GM12873 (cell line): Measurements from ENCODE around the gene LIM2.
A peak's percentile ranks its signal among the peaks of the same experiment; 100 is the strongest.

ENCODE experiments used
- TF ChIP-seq, protein P1 (sequence below): IDR thresholded peaks from 2 replicates; pipeline ENCODE4 v1.5.1; 2012; ENCODE audit warnings: low read depth, mild to moderate bottlenecking, moderate library complexity, low read length, control low read depth; ENCODE audit not compliant: insufficient read depth; ENCODE audit errors: missing control alignments

The LIM2 gene

DNA sequence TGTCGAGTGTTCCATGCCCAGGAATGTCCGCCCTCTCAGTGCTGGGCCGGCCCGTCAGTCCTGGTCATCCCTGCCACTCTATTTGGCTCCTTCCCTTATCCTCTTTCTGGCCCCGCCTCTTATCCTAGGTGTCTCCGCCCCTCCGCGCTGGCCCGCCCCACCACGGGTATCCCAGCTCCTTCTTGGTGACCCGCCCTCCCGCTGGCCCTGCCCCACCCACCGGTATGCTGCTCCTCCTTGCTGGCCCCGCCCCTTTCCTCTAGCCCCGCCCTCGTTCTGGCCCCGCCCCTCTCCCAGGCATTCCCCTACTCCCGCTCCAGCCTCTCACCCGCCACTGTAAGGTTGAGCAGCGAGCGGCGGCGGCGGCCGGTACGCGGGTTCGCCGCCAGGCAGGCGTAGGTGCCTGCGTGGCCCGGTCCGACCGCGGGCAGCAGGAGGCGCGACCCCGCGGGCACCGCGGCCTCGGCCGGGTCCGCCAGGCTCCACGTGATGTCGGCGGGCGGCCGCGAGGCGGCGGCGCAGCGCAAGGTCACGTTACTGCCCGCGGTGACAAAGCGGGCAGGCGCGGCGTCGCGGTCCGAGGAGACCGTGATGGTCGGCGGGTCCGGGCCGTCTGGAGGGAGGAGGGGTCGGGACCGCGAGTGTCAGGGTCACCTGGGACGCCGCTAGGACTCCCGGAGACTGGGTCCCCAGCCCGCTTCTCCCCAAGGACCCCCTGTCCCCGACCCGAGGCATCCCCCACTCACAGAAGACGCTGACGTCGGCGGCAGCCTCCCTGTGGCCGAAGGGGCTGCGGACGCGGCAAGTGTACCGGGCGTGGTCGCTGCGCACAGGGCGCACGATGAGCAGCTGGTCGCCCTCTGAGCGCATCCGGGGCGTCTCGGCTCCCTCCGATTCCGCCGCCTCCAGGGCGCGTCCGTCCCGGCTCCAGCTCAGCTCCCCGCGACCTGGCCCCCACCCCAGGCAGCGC is 47.8 kb downstream of the LIM2 start:
- TF ChIP-seq, protein P1, sequence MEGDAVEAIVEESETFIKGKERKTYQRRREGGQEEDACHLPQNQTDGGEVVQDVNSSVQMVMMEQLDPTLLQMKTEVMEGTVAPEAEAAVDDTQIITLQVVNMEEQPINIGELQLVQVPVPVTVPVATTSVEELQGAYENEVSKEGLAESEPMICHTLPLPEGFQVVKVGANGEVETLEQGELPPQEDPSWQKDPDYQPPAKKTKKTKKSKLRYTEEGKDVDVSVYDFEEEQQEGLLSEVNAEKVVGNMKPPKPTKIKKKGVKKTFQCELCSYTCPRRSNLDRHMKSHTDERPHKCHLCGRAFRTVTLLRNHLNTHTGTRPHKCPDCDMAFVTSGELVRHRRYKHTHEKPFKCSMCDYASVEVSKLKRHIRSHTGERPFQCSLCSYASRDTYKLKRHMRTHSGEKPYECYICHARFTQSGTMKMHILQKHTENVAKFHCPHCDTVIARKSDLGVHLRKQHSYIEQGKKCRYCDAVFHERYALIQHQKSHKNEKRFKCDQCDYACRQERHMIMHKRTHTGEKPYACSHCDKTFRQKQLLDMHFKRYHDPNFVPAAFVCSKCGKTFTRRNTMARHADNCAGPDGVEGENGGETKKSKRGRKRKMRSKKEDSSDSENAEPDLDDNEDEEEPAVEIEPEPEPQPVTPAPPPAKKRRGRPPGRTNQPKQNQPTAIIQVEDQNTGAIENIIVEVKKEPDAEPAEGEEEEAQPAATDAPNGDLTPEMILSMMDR, result peak; percentile 34

DNA sequence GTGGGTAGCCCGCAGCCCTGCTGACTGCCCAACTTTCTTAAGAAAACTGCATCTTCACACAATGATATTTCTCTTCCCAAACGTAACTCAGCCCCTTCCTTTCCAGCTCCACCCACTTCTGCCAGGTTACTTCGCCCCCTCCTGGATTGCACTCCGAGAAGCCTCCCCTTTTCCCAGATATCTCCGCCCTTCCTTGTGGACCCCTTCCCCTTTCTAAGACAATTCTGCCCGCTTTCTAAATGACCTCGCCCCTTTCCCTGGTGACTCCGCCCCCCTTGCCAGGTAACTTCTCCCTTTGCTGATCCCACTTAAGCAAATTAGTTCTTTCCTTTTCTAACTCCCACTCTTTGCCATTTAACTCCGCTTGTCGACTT is 48.5 kb downstream of the LIM2 start:
- TF ChIP-seq, protein P1, result no peak

DNA sequence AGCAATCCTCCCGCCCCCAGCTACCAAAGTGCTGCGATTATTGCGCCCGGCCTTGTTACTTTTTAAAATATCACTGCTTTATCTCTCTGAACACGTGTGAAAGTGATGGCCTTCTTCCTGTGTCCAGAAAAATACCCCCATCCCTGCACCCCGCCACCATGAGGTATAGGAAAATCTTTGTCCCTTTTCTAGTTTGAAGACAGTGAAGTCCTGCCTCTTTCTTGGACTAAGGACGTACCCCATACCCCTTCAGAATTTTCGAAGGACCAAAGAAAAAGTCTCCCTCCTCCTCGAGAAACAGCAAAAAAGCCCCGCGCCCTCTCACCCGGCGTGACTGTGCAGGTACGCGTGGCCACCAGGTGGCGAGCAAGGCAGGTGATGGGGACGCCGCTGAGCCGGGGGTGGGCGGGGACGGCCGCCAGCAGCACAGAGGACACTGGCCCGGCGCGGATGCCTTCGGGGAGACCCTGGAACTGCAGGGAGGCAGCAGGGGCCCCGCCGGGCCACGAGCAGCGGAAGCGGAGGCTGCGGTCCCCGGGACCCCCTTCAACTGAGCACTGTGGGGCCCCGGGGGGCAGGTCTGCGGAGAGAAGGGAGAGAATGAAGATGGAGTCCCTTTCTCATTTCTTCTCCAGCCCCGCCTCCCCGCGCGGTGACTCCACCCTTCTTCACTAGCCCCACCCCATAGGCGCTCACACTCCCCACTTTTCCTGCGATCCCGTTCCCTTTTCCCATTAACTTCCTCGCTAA is 49.0 kb downstream of the LIM2 start:
- TF ChIP-seq, protein P1, result peak; percentile 78

DNA sequence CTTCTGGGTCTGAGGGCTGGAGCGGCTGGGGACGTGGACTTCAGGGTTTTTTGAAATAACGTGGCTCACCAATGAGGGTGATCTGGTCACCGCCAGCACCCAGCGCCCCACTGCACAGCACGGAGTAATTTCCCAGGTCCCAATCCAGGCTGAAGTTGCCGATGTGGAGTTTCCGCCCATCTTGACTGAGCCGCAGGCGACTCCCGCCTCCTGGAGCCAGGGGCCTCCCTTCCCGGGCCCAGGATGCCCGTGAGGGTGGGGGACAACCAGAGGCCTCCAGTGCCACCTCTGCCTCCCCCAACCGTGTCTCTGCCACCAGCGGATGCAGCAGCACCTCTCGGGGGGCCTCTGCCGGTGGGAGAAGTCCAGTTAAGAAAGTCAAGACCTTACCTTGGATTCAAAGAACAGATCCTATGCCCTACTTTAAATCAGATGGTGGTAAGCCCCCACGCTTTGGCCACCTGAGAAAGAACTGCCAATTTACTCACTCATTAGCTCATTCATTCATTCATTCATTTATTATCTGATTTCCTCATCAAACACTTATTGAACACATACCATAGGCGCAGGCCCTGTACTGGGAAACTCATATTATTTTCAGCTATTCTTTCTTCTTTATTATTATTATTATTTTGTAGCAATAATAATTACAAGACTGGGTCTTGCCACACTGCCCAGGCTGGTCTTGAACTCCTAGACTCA is 49.8 kb downstream of the LIM2 start:
- TF ChIP-seq, protein P1, result no peak

DNA sequence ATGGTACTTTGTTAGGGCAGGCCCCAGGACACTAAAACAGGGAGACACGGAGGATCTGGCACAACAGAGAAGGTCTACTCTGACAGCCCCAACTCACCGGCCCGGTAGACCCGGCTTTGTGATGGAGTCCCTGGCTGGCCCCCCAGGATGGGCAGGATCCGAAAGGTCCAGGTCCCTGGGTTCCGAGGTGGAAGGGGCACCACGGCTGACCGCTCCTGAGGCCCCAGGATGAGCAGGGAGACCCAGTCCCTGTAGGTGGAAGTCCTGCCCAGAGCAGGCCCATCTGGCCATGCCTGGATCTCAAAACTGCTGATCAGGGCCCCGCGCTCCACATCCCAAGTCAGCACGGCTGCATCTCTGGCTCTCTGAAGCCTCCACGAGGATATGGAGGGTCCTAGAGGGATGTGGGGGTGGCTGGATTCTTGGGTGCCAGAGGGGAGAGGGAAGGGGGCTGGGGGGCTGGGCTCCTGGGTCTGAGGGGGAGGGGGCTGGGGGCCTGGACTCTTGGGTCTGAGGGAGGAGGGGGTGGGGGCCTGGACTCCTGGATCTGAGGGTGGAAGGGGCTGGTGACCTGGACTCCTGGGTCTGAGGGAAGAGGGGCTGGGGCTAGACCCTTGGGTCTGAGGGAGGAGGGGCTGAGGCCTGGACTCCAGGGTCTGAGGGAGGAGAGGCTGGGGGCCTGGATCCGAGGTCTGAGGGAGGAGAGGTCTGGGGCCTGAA is 50.5 kb downstream of the LIM2 start:
- TF ChIP-seq, protein P1, result no peak

DNA sequence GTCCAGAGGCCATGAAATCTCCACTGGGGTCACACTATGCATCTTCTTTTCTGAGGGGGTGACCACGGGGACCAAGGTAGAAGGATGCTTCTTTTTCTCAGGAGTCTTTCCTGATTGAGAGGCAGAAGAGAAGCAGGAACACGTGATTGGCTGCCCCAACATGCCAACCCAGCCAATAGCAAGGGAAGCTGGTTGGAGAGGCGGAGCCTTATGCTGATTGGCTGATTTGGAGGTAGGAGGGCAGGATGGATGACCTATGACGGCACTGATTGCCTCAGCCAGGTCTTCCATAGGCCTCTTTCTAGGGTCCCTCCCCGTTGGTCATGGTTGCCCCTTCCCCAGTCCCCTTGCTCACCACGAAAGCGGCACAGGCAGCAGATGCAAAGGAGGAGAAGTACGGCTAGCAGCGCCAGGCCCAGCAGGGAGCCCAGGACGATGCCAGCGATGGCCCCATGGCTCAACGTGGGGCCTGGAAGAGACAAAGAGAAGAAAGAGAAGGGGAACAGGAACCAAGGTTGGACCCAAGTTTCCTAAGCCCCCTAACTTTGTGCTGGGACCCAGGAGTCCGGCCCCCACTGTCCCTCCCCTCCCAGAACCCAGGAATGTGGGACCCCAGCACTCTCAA is 53.8 kb downstream of the LIM2 start:
- TF ChIP-seq, protein P1, result no peak
